ENCODE measurements around the gene BARHL2.

BARHL2 gene

DNA sequence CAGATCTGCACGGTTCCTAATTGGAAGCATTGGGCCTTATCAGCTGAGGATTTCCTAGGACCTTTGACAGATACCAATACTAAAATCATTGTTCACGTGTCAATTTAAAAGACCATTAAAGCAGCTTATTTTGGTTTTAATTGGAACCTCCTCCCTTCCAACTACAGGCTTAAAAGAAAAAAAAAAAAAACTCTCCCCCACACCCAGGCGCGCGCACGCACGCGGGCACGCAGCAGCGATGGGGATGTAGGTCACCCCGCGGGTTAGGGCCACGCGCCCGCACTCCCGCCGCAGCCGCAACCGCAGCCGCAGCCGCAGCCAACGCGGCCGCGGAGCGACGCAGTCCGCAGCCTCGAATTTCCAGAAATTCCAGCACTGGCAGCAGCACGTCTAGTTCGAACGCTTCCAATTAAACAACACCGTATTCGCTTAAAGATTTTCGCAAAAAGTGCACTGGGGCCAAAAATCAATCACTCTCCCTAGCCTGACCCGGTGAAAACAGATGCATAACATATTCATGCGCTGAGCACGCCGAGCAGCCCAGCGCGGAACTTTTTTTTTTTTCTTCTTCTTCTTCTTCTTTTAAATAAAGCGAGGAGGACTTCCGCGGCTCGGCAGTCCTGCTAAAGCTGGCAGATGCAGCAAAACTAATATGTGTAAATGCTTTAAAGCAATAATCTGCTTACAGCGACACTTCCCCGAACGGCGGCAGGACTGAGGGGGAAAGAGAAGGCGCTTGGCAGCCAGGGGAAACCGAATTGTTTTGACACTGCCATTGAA, 13.3 kb upstream of the BARHL2 start:
- H3K4me3 ChIP-seq (ENCODE audit: low read depth in 1 of 2, low read length in 2 of 2), result no peak overlapping the region
- H3K27me3 ChIP-seq (ENCODE audit: control insufficient read depth in 1 of 2, insufficient read depth in 2 of 2, low read length in 2 of 2), result peaks cover 70 to 82% of the 10 kb centered on the region in 2 donors
- H3K4me1 ChIP-seq (ENCODE audit: insufficient read depth, low read length), result peaks cover 21% of the 10 kb centered on the region

DNA sequence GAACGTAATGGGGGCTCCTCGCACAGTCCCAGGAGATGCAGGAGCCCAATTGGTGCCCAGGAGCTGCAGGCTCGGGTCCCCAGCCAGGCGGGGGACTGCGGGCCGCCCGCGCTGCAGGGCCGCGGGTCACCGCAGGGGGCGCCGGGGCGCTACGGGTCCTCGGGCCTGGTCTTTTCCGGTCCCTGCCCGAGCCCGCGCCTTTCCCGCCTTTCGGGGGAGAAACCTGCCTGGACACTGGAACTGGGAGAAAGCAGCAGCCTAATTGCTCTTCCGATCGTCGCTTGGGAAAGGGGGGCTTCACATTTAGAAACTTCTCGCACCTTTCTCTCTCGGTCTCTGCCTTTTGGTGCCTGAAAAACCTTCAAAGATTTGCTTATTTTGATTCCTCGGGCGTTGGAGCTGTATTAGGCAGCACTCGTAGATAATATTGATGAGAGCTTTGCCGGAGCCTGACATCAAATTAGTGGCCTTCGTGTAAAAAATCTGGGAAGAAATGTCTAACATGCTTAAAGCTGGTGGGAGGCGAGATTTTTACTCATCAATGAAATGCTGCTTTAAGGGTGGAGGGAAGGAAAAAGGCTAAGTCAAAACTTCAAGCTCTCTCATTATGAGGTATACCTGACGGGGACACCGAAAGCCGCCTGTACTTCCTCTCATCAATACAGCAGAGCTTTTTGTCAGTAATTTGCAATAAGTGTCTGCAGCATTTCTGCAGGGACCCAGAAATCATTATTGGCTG, 12.6 kb upstream of the BARHL2 start:
- H3K4me1 ChIP-seq (ENCODE audit: insufficient read depth, low read length), result peaks cover 28% of the 10 kb centered on the region
- H3K9ac ChIP-seq (ENCODE audit: low read length), result no peak overlapping the region
- peaks cover 77 to 89% of the 10 kb centered on the region in 2 donors for H3K27me3 ChIP-seq (ENCODE audit: control insufficient read depth in 1 of 2, insufficient read depth in 2 of 2, low read length in 2 of 2)
- H3K27ac ChIP-seq (ENCODE audit: low read depth, low read length), result no peak overlapping the region
- peaks cover 4% of the 10 kb centered on the region for H3K9me3 ChIP-seq (ENCODE audit: low read length)
- H3K36me3 ChIP-seq (ENCODE audit: insufficient read depth, low read length), result no peaks in the 10 kb centered on the region
- no peak overlapping the region for H3K4me3 ChIP-seq (ENCODE audit: low read depth in 1 of 2, low read length in 2 of 2)

More for the DNA sequence above, 13.3 kb upstream of the BARHL2 start:
- Histone ChIP-seq H3K36me3 (ENCODE audit: insufficient read depth, low read length) (no peaks in the 10 kb centered on the region), H3K9me3 (ENCODE audit: low read length) (peaks cover 4% of the 10 kb centered on the region), H3K27ac (ENCODE audit: low read depth, low read length) (no peak overlapping the region), H3K9ac (ENCODE audit: low read length) (no peak overlapping the region)

DNA sequence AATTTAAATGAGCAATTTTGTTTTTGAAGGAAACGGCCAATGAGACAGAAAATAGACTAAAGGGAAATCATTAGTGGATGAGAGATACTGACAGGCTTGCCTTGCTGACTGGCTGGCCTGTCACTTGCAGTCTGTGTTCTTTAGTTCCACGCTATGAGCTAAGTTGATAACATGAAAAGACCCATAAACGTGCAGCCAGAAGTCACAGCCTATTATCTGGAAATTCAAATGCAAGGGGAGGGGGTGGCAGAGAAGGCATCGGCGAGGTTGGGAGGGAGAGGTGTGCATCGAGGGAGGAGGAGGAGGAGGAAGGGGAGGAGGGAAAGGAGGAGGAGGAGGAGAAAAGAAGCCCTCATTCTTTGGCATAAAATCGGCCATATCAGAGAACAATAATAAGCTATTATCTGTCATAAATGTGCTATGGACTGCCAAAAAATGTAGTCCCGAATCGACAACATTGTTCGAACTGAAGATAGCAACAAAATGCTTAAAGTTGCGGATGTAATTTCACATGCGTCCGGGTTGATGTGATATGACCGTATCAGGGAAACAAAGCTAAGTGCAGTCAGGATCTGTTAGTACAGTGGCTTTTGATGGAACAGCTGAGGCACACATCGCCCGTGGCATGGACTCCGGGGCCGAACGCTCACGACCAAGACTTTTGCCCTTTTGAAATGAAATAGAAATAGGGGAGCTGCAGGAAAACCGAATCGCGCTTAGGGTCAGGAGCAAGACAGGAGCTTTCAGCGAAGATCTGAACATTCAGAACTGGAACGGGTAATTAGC, 11.6 kb upstream of the BARHL2 start:
- Histone ChIP-seq H3K36me3 (ENCODE audit: insufficient read depth, low read length) (no peaks in the 10 kb centered on the region), H3K27me3 (ENCODE audit: control insufficient read depth in 1 of 2, insufficient read depth in 2 of 2, low read length in 2 of 2) (peaks cover 87 to 97% of the 10 kb centered on the region in 2 donors), H3K9ac (ENCODE audit: low read length) (no peak overlapping the region)

DNA sequence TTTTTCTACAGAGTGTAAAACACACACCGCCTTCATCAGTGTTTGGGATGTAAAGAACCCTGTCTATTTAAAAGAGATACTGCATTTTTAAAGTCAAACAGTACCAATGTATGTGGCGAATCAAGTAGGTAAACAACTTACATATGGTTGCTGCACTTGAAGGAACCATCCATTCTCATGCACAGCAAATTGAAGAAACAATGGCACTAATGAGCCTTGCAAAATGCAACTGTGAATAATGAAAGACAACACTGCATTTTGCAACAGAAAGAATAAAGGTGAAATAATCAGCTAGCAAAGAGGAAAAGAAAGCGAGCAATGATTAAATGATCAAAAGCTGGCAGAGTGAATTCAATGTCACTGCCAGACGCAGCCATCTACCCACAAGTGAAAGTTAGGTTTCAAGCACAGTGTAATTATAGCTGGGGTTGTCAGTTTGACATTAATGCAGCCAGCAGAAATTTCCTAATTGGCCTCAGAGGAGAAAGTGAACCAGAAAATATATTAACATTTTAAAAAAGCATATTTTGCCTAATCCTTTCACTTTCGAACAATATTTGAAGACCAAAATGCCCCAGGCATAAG, 10.9 kb upstream of the BARHL2 start:
- H3K36me3 ChIP-seq (ENCODE audit: insufficient read depth, low read length), result no peaks in the 10 kb centered on the region
- peaks cover 94 to 97% of the 10 kb centered on the region in 2 donors for H3K27me3 ChIP-seq (ENCODE audit: control insufficient read depth in 1 of 2, insufficient read depth in 2 of 2, low read length in 2 of 2)
- H3K4me1 ChIP-seq (ENCODE audit: insufficient read depth, low read length), result peaks cover 40% of the 10 kb centered on the region
- peaks cover 4% of the 10 kb centered on the region for H3K9me3 ChIP-seq (ENCODE audit: low read length)
- H3K4me3 ChIP-seq (ENCODE audit: low read depth in 1 of 2, low read length in 2 of 2), result no peak overlapping the region
- no peak overlapping the region for H3K27ac ChIP-seq (ENCODE audit: low read depth, low read length)
- H3K9ac ChIP-seq (ENCODE audit: low read length), result no peak overlapping the region

More for the DNA sequence above, 11.6 kb upstream of the BARHL2 start:
- Histone ChIP-seq H3K9me3 (ENCODE audit: low read length) (peaks cover 4% of the 10 kb centered on the region), H3K27ac (ENCODE audit: low read depth, low read length) (no peak overlapping the region), H3K4me1 (ENCODE audit: insufficient read depth, low read length) (peaks cover 33% of the 10 kb centered on the region), H3K4me3 (ENCODE audit: low read depth in 1 of 2, low read length in 2 of 2) (no peak overlapping the region)

DNA sequence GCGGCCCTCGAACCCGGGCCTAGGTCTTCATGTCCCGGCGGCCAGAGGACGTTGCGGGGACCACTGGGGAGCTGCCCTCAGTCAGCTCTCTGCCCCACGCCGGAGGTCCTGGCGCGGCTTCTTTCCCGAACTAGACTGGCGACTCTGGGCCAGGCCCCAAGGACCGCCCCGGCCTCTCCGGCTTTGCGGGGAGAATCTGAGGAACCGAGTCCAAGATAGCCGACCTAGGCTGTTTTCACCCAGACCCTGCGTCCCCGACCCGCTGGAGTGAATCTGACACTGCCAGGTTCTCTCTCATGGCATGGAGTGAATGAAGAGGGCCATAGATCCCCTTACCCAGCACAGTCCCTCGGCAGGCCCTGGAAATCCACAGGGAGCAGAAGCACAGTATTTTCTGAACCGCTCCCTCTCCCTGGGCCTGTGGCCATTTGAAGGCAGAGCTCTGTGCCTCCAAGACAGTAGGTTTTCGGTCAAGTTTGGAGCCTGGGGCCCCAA, 9.9 kb upstream of the BARHL2 start:
- Histone ChIP-seq H3K4me1 (ENCODE audit: insufficient read depth, low read length) (peaks cover 40% of the 10 kb centered on the region), H3K27me3 (ENCODE audit: control insufficient read depth in 1 of 2, insufficient read depth in 2 of 2, low read length in 2 of 2) (peaks cover 99 to 100% of the 10 kb centered on the region in 2 donors), H3K9me3 (ENCODE audit: low read length) (peaks cover 4% of the 10 kb centered on the region), H3K36me3 (ENCODE audit: insufficient read depth, low read length) (no peaks in the 10 kb centered on the region), H3K9ac (ENCODE audit: low read length) (no peak overlapping the region), H3K27ac (ENCODE audit: low read depth, low read length) (no peak overlapping the region), H3K4me3 (ENCODE audit: low read depth in 1 of 2, low read length in 2 of 2) (no peak overlapping the region)

DNA sequence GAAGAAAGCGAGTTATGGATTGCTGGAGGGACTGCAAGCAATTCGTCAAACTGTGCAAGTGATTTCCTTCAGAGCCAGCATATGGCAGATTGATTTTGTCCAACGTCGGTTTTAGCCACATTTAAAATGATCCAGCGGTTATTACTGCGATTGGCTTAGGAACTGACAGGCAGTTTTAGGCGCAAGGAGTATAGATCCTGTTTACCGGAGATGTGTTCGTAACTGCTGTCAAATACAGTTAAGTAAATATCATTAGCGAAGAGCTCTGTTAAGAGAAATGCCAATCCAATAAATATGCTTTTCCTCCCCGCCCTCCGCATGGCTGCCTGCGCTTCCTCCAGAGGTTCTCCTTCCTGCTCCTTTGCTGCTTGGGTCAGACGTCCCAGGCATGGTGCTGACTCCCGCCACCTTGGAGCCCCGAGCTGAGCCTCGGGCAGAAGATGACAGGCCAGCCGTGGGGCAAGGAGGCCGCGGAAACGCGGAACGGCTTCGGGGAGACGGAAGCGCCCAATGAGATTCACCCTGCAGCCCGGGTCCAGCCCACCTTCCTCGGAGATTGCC, 9.4 kb upstream of the BARHL2 start:
- no peaks in the 10 kb centered on the region for H3K36me3 ChIP-seq (ENCODE audit: insufficient read depth, low read length)

DNA sequence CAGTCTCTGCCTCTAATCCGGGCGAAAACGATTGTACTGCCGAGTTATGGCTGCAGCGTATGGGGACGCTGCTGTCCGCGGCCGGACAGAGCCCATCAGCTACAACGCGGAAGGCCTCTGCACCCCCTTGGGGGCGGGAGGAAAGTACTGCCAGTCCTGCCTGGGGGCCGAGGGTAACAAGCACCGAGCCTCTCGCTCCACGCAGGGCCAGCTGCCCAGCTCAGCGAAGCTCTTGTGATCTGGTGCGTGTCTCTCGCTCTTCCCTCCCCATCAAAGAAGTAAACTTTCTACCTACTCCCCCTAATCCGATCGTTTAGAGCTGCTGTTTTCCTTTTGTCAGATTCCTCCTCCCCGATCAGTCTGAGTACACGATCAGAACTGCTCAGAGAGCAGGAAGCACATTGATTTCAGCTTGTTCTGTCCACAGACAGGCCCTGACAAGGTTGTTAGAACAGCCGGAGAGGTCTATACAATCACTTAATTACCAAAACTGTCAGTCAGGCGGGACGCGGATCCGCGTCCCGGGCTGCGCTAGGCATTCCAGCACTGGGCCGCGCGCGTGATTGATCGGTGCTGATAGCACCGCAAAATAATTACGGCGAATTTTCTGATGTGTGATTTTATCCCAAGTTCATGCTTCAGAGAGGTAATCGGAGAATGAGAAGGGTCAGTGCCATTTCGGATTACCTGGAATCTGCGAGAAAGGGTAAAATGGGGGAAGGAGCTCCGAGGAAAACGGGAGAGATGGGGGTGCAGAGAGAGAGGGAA, 8.7 kb upstream of the BARHL2 start:
- peak overlapping the region in 1 of 2 donors; percentile 36 for H3K4me3 ChIP-seq (ENCODE audit: low read depth in 1 of 2, low read length in 2 of 2)
- H3K27me3 ChIP-seq (ENCODE audit: control insufficient read depth in 1 of 2, insufficient read depth in 2 of 2, low read length in 2 of 2), result peaks cover 97 to 100% of the 10 kb centered on the region in 2 donors
- H3K36me3 ChIP-seq (ENCODE audit: insufficient read depth, low read length), result no peaks in the 10 kb centered on the region
- H3K9ac ChIP-seq (ENCODE audit: low read length), result no peak overlapping the region
- peaks cover 40% of the 10 kb centered on the region for H3K4me1 ChIP-seq (ENCODE audit: insufficient read depth, low read length)
- H3K9me3 ChIP-seq (ENCODE audit: low read length), result peaks cover 9% of the 10 kb centered on the region
- H3K27ac ChIP-seq (ENCODE audit: low read depth, low read length), result no peak overlapping the region

More for the DNA sequence above, 9.4 kb upstream of the BARHL2 start:
- Histone ChIP-seq H3K4me3 (ENCODE audit: low read depth in 1 of 2, low read length in 2 of 2) (peak overlapping the region in 1 of 2 donors; percentile 36), H3K9me3 (ENCODE audit: low read length) (peaks cover 4% of the 10 kb centered on the region), H3K27me3 (ENCODE audit: control insufficient read depth in 1 of 2, insufficient read depth in 2 of 2, low read length in 2 of 2) (peaks cover 97 to 100% of the 10 kb centered on the region in 2 donors), H3K27ac (ENCODE audit: low read depth, low read length) (no peak overlapping the region), H3K4me1 (ENCODE audit: insufficient read depth, low read length) (peaks cover 40% of the 10 kb centered on the region), H3K9ac (ENCODE audit: low read length) (no peak overlapping the region)

DNA sequence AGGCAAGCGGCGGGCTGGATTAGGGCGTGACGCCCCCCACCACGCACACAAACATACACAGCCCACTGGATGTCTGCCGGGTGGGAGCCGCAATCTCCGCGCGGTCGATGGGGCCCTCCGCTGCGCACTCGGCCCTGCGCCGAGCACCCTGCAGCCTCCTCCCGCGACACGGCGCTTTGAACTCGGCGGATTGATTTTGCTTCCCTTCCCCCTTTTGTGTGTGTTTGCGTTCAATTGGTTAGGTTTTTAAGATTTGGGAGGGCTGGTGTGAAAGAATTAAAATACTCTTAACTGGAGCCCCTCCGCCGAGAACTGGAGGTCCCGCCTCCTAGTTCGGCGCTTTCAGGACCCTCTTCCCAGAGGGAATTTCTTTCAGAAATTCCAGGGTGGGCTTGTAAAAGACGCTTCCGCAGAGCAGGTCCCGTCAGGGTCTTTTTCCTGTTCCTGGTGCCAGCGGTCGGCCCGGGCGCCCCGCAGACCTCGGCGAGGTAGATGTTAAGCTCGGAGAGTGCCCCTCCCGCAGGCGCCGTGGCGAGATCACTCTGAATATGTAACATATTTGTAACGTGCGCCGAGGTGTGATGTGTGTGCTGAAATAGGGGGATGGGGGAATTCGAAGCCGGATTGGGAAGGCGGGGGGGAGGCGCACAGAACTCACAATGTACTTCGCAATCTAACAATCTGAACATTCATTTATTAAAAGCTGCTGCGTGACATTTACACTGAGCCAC, 8.0 kb upstream of the BARHL2 start:
- H3K9me3 ChIP-seq (ENCODE audit: low read length), result peaks cover 12% of the 10 kb centered on the region
- H3K4me3 ChIP-seq (ENCODE audit: low read depth in 1 of 2, low read length in 2 of 2), result peak overlapping the region in 1 of 2 donors; percentile 36
- peaks cover 40% of the 10 kb centered on the region for H3K4me1 ChIP-seq (ENCODE audit: insufficient read depth, low read length)
- no peaks in the 10 kb centered on the region for H3K36me3 ChIP-seq (ENCODE audit: insufficient read depth, low read length)
- H3K27me3 ChIP-seq (ENCODE audit: control insufficient read depth in 1 of 2, insufficient read depth in 2 of 2, low read length in 2 of 2), result peaks cover 96 to 100% of the 10 kb centered on the region in 2 donors
- no peak overlapping the region for H3K27ac ChIP-seq (ENCODE audit: low read depth, low read length)
- H3K9ac ChIP-seq (ENCODE audit: low read length), result no peak overlapping the region

DNA sequence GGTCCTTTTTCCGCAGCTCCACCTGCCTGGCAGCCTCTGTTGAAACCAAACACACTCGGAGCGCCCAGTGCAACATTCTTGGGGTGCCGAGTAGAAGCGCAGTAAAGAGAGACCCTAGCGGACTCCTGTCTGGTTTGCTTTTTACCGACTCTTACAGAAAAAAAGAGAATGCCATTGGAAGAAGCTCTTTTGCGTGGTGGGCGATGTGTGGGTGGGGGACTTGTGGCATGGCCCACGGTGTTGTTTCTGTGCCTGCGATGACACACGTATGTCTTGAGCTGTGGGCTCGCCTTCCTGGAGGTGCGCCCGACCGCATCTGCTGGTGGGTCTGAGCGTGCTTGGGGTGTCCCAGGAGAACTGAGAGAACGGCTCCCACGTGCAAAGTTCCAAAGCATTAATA, 7.3 kb upstream of the BARHL2 start:
- Histone ChIP-seq H3K4me1 (ENCODE audit: insufficient read depth, low read length) (peaks cover 40% of the 10 kb centered on the region), H3K36me3 (ENCODE audit: insufficient read depth, low read length) (no peaks in the 10 kb centered on the region), H3K27me3 (ENCODE audit: control insufficient read depth in 1 of 2, insufficient read depth in 2 of 2, low read length in 2 of 2) (peaks cover 96 to 100% of the 10 kb centered on the region in 2 donors), H3K27ac (ENCODE audit: low read depth, low read length) (no peak overlapping the region), H3K9me3 (ENCODE audit: low read length) (peaks cover 15% of the 10 kb centered on the region), H3K9ac (ENCODE audit: low read length) (no peak overlapping the region), H3K4me3 (ENCODE audit: low read depth in 1 of 2, low read length in 2 of 2) (no peak overlapping the region)

Data from muscle layer of colon (tissue), 2 donors.